Measurements from ENCODE around the gene RNF220. TPM values are rescaled to one million over a fixed set of nuclear protein-coding genes. Genes with fewer than 3 reads are reported as not detected.

RNF220 gene
- total and polyA plus RNA-seq, 2 of the 13 experiments (the other 11 are each of a cell fraction or from before 2014, with no cell fraction given), result 48.2 to 72.1 TPM

- TF ChIP-seq RARA (CRISPR knock-in tag; IDR thresholded peaks at IDR 0.05) (peak; percentile 51; the same call in 1 of the 2 replicates), ZNF234 (CRISPR knock-in tag; conservative IDR thresholded peaks at IDR 0.05) (no peak), CEBPB (IDR thresholded peaks at IDR 0.05; ENCODE audit: borderline replicate concordance, low read depth, low read length) (no peak), FOXO4 (CRISPR knock-in tag; conservative IDR thresholded peaks at IDR 0.05) (peak; percentile 98), ZNF496 (CRISPR knock-in tag; IDR thresholded peaks at IDR 0.05; ENCODE audit: insufficient replicate concordance) (no peak), ZNF362 (CRISPR knock-in tag; IDR thresholded peaks at IDR 0.05; ENCODE audit: borderline replicate concordance) (no peak), MAF1 (CRISPR knock-in tag; IDR thresholded peaks at IDR 0.05; ENCODE audit: borderline replicate concordance) (no peak), ZNF737 (CRISPR knock-in tag; IDR thresholded peaks at IDR 0.05; ENCODE audit: borderline replicate concordance) (no peak), AFF4 (CRISPR knock-in tag; IDR thresholded peaks at IDR 0.05) (no peak), NFKB2 (CRISPR knock-in tag; IDR thresholded peaks at IDR 0.05; ENCODE audit: borderline replicate concordance) (peak; percentile 14; the same call in 1 of the 2 replicates), ZNF317 (CRISPR knock-in tag; IDR thresholded peaks at IDR 0.05) (no peak), MLLT10 (CRISPR knock-in tag; IDR thresholded peaks at IDR 0.05) (no peak), TCF7L2 (IDR thresholded peaks at IDR 0.05; ENCODE audit: low read depth, low read length) (no peak), ZNF30 (CRISPR knock-in tag; IDR thresholded peaks at IDR 0.05) (no peak), ZNF652 (CRISPR knock-in tag; IDR thresholded peaks at IDR 0.05; ENCODE audit: borderline replicate concordance, low read depth) (no peak), MEIS2 (CRISPR knock-in tag; IDR thresholded peaks at IDR 0.05) (no peak), ZNF713 (CRISPR knock-in tag; IDR thresholded peaks at IDR 0.05) (no peak), ZFX (CRISPR knock-in tag; IDR thresholded peaks at IDR 0.05; ENCODE audit: low read depth) (peak; percentile 54), ZNF3 (CRISPR knock-in tag; IDR thresholded peaks at IDR 0.05) (no peak), PATZ1 (CRISPR knock-in tag; IDR thresholded peaks at IDR 0.05) (peak; percentile 81), ATM (IDR thresholded peaks at IDR 0.05; ENCODE audit: borderline replicate concordance) (no peak), AGO1 (IDR thresholded peaks at IDR 0.05; ENCODE audit: low read depth, low read length, poor library complexity, severe bottlenecking) (peak; percentile 57)
Observed at GRCh38 chr1:44631647-44632539, 226.8 kb downstream of the RNF220 start (continued).
